Fibroblast of skin of left biceps (primary cell): ENCODE results near the gene CUL1.

Experiments
- DNase-seq, 2 experiments: peaks; one replicate each; pipeline ENCODE4 v3.0.0-alpha.2; 2013; ENCODE audit warnings: low read depth in 2 of 2

The CUL1 gene

DNA sequence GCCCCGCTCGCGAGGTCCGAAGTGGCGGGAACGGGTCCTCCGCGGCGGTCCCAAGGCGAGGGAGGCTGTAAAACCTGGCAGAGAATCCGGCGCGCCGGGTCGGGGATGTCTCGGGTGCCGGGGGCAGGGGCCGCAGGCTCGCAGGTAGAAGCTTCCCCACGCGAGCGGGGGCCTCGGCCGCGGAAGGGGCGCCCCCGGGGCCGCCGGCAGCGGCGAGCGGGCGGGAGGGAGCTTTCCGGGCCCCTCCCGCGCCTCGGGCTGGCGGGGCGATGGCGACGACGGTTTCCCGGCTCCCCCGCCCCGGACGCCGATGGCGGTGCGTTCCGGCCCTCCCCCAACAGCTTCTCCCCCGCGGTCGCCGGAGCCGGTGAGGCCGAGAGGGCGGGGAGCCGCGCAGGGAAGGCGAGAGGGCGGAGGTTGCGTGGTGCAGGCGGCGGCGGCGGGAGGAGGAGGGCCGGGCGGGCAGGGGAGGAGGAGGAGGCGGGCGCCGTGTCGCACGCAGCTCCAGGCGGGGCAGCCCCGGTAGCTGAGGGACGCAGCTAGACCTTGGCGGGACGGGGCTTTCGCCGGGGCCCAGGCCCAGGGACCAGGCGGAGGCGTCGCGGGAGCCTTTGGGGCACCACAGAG, at the start of gene CUL1:
TSS of gene CUL1 (plus strand) at position 507 of the 627 bp plus-strand sequence. CDS start 31,220 bp downstream, outside the sequence.
- peak; percentile 34 to 40 for DNase-seq

GRCh38 chr7:148650232-148650858, 48.4 kb upstream of the CUL1 start:
- peak; percentile 29 to 32 for DNase-seq

DNA sequence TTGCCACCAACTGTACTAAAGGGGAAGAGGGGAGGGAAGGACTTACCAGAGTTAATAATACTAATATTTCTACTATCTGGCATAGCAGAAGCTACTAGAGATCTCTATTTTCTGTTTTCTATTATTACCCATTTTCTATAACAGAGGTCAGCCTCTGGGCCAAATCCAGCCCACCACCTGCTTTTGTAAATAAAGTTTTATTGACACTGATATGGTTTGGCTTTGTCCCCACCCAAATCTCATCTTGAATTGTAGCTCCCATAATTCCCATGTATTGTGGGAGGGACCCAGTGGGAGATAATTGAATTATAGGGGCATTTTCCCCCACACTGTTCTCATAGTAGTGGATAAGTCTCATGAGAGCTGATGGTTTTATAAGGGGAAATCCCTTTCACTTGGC, 45.9 kb upstream of the CUL1 start:
- DNase-seq, result no peak

- DNase-seq, result no peak
These were observed 40.8 kb upstream of the CUL1 start for GRCh38 chr7:148657929-148658328.

DNA sequence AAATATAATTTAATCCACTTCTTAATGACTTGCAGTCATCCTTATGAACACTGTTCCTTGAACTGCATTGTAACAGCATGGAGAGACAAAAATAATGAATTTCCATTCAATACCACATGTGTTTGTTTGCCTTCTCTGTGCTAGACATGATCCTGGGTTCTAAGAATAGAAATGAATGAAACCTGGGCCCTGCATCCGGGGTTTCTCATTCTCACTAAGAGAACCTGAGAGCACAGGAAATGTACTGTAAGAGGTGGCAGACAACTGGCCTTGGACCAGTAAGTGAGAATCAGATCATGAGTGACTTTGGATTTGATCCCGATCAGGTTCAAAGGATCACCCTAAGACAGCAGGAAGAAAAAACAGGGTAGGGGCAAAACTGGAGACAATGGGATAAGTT, 37.2 kb upstream of the CUL1 start:
- DNase-seq, result no peak

DNA sequence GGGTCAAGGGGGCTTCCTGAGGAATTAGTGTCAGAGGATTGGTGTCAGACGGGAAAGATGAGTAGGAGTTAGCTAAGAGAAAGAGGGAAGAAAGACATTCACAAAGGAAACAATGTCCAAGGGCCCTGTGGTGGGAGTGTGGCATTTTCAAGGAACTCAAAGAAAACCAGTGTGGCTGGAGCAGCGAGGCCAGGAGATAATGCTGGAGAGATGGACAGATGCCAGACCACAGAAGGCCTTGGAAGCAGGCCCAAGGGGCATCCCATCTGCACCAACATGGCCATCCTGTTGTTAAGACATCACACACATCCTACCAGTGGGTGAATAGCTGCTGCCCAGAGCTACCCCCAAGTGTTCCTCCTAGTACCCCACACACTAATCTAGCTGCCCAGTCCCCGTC, 36.1 kb upstream of the CUL1 start:
- no peak for DNase-seq

DNA sequence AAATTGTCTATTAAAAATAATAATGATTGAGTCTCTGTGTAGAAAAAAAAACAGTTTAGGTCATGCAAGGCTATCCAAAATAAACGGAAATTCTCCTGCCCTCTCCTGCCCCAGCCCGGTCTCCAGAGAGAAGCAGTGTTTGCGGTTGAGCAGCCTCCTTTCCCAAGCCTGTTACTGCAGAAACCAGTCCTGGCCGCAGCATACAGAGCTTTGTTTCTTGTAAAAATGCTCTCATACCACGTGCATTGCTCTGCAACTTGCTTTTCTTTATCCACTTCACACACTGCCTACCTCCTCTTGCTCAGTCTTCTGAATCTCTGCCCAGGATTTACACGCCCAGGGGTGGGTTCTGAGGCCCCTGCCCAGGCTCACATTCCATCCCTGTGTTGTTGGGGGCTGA, 34.4 kb upstream of the CUL1 start:
- DNase-seq, result peak in 1 of 2 experiments; percentile 8

DNA sequence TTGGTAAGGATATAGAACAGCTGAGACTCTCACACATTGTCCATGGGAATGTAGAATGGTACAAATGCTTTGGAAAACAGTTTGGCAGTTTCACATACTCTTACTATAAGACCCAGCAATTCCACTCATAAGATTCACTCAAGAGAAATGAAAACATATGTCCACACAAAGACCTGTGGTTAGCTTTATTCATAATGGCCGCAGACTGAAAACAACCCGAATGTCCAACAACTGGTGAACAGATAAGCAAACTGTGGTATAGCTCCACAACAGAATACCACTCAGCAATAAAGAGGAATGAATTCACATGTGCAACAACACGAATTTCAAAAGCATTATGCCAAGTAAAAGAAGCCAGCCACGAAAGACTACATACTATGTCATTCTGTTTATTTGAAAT, 33.5 kb upstream of the CUL1 start:
- no peak for DNase-seq

- no peak for DNase-seq
These were observed 28.8 kb upstream of the CUL1 start for GRCh38 chr7:148669927-148670326.

GRCh38 chr7:148670374-148670773, 28.3 kb upstream of the CUL1 start:
- DNase-seq, result no peak

DNA sequence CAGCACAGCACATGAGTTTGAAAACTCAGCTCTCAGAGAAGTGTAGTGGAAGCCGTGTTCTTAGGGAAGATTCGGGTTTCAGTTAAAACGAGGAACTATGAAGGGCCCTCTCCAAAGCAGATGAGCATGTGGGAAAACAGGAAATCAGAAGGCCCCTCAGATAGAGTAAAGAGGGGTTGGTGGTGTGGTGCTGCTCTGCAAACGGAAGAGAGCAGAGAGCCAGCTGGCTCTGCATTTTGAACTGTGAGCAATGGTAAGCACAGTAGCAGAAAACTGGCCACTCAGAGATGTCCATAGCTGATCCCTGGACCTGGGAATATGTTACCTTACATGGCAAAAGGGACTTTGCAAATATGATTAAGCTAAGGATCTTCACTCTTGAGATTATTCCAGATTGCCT, 27.9 kb upstream of the CUL1 start:
- DNase-seq, result no peak

DNA sequence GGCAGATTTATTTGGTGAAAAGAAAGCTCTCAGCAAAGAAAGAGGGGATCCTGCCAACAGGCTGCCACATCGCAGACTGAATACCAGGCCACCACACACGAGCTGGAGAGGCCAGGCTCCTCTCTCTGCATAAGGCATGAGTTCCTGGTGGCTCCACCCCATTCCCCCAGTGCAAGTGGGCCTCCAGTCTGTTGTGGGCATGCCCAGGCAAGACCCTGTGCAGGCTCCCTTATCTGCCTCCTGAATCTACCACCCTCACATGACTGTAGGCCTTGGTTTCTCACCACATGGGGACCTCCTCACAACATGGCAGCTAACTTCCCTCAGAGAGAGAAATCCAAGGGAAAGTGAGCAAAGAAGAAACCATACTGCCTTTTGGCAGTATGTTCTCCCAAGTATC, 26.7 kb upstream of the CUL1 start:
- no peak for DNase-seq

GRCh38 chr7:148674689-148675088, 24.0 kb upstream of the CUL1 start:
- no peak for DNase-seq

DNA sequence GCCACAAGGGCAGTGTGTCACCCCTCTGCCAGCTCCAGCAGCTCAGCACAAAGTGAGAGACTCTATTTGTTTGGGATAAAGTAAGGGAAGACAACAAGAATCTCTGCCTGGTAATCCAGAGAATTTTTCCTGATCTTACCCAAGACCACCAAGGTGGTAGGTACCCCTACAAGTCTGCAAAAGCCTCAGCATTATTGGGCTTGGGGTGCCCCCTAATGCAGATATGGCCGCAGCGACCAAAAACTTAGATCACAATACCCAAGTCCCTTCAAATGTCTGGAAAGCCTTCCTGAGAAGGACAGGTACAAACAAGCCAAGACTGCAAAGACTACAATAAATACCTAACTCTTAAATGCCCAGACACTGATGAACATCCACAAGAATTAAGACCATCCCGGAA, 22.4 kb upstream of the CUL1 start:
- no peak for DNase-seq

DNA sequence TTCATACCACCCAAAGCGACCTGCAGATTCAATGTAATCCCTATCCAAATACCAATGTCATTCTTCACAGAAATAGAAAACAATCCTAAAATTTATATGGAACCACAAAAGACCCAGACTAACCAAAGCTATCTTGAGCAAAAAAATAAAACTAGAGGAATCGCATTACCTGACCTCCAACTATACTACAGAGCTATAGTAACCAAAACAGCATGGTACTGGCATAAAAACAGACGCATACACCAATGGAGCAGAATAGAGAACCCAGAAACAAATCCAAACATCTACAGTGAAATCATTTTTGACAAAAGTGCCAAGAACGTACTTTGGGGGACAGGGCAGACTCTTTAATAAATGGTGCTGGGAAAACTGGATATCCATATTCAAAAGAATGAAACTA, 16.9 kb upstream of the CUL1 start:
- DNase-seq, result no peak

DNA sequence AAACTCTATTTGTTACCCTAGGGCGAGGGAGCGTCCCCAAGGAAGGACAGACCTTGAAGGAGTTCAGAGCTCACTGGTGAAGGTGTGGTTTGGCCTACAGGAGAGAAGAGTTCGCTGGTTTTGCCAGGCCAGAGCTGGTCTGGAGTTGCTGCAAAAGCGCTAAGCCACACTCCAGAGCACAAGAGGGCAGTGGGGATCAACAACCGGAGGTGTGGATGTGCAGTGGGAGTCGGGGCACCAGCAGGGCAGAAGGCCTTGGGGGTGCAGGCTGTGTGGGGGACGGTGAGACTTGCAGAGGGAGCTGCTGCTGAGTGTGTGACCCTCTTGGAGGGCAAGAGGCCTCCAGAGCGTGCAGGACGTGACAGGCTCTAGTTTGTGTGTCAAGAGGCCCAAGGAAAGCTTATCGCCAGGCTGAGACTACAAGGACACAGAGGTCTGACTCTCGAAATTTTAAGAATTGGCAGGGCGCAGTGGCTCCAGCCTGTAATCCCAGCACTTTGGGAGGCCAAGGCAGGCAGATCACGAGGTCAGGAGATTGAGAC, 14.3 kb upstream of the CUL1 start:
- no peak for DNase-seq

- no peak for DNase-seq
These were observed 12.3 kb upstream of the CUL1 start for GRCh38 chr7:148686312-148686937.

DNA sequence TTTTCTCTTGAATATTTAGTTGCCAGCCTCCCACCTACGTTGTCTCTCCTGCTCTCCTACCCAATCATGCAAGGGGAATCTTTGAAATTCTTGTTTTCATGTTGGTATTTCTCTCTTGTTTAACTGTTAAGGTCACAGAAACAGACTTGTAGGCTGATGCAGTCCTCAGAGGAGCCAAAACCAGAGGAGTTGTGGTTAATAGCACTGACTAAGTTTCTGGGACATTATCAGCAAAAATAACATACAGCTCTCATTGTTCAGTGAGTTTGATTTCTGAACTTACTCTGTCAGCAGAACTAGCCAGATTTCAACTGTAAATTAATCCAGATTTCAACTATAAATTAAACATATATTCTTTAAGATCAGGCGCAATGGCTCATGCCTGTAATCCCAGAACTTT, 11.1 kb upstream of the CUL1 start:
- no peak for DNase-seq

DNA sequence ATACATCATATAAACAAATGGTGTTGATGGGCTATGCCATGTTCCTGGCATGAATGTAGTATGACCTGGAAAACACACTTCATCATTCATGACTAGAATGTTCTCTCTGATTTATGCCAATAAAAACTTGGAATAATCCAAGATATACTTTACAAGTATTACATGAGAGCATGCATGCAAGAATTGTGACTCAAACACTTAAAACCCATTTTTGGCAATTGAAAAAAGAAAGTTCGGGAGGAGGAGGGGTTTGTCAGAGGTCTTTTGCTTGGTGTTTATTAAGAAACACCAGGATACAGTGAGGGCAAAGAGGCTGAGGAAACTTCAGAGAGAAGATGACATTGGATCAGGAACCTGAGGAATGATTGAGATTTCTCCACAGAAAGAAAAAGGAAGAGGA, 10.2 kb upstream of the CUL1 start:
- DNase-seq, result no peak

DNA sequence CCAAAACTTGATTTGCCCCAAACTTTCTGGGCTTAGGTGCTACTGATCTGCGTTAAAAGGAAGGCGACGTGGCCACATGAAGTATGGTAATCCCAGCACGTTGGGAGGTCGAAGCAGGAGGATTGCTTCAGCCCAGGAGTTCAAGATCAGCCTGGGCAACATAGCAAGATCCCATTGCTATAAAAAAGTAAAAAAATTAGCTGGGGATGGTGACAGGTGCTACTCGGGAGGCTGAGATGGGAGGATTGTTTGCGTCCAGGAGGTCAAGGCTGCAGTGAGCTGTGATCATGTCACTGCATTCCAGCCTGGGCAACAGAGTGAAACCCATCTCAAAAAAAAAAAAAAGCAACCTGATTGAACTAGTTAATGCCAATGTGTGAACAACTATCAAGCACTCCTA, 5.1 kb upstream of the CUL1 start:
- no peak for DNase-seq

GRCh38 chr7:148694631-148695030, 4.1 kb upstream of the CUL1 start:
- DNase-seq, result no peak

GRCh38 chr7:148695953-148696352, 2.8 kb upstream of the CUL1 start:
- no peak for DNase-seq

DNA sequence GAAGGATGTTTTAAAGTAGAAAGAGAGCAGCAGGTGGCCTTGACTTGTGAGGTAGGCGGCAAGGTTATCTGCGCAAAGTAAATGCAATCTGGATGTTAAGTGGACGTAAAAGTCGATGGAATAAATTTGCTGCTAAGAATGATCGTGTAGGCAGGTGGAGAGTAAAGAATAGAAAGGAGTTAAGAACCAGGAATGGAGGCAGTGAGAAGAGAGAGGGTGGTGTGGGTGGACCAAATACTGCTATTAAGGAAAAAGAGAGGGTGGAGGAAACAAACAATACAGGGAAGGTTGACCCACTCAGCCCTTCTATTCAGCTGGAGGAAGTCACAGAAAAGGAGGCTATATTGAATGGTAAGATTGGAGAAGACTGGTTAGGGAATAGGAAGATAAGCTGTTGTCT, 1.9 kb upstream of the CUL1 start:
- no peak for DNase-seq
